Measurements from ENCODE around the gene DHRS2. TPM values are rescaled to one million over a fixed set of nuclear protein-coding genes. Genes with fewer than 3 reads are reported as not detected.

The DHRS2 gene
- total and polyA plus RNA-seq, 2 of the 13 experiments (the other 11 are each of a cell fraction or from before 2014, with no cell fraction given): 1,621 to 3,021 TPM

DNA sequence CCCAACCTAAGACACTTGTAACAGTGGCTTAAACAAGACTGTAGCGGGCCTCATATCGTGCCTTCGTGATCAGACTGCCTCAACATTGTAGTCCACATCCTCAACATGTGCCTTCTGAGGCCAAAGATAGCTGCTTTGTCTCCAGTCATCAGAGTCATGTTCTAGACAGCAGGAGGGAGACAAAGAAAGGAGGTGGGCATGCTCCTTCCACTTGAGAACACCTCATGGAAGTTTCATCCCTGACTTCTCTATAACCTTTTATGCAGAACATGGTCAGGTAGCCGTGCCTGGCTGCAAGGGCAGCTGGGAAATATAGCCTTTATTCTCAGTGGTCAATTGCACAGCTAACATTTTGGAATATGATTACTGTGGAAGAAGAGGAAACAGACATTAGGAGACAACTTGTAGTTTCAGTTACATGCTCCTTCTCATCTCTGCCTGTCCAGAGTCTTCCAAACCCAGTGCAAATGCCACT lies 25.3 kb upstream of the DHRS2 start:
- POLR2A ChIA-PET: interaction anchor here (0.8 to 14.7 kb wide), 23 partner anchors 10 to 604 kb away, joined by 3 to 1105 read pairs (median 5); partner anchors contain the start of genes DCAF11, DHRS2, NGDN and NRL
- FAIRE-seq: no peak
- TF ChIP-seq, protein P1, sequence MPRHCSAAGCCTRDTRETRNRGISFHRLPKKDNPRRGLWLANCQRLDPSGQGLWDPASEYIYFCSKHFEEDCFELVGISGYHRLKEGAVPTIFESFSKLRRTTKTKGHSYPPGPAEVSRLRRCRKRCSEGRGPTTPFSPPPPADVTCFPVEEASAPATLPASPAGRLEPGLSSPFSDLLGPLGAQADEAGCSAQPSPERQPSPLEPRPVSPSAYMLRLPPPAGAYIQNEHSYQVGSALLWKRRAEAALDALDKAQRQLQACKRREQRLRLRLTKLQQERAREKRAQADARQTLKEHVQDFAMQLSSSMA (CRISPR knock-in tag; IDR thresholded peaks at IDR 0.05): 0 out of 2 replicates have a peak, but pooled peaks have one; percentile 39
- TF ChIP-seq RXRB (CRISPR knock-in tag; IDR thresholded peaks at IDR 0.05; ENCODE audit: borderline replicate concordance): no peak
- no peak for TF ChIP-seq MATR3 (CRISPR knock-in tag; IDR thresholded peaks at IDR 0.05)
- no peak for TF ChIP-seq RNF2 (conservative IDR thresholded peaks at IDR 0.05; ENCODE audit: low read depth)
- TF ChIP-seq SRY (CRISPR knock-in tag; IDR thresholded peaks at IDR 0.05): no peak
- TF ChIP-seq, protein P2, sequence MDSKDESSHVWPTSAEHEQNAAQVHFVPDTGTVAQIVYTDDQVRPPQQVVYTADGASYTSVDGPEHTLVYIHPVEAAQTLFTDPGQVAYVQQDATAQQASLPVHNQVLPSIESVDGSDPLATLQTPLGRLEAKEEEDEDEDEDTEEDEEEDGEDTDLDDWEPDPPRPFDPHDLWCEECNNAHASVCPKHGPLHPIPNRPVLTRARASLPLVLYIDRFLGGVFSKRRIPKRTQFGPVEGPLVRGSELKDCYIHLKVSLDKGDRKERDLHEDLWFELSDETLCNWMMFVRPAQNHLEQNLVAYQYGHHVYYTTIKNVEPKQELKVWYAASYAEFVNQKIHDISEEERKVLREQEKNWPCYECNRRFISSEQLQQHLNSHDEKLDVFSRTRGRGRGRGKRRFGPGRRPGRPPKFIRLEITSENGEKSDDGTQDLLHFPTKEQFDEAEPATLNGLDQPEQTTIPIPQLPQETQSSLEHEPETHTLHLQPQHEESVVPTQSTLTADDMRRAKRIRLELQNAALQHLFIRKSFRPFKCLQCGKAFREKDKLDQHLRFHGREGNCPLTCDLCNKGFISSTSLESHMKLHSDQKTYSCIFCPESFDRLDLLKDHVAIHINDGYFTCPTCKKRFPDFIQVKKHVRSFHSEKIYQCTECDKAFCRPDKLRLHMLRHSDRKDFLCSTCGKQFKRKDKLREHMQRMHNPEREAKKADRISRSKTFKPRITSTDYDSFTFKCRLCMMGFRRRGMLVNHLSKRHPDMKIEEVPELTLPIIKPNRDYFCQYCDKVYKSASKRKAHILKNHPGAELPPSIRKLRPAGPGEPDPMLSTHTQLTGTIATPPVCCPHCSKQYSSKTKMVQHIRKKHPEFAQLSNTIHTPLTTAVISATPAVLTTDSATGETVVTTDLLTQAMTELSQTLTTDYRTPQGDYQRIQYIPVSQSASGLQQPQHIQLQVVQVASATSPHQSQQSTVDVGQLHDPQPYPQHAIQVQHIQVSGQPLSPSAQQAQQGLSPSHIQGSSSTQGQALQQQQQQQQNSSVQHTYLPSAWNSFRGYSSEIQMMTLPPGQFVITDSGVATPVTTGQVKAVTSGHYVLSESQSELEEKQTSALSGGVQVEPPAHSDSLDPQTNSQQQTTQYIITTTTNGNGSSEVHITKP (CRISPR knock-in tag; IDR thresholded peaks at IDR 0.05; ENCODE audit: low read depth): peak; percentile 10; the same call in 1 of the 2 replicates
- TF ChIP-seq BRD4 (CRISPR knock-in tag; IDR thresholded peaks at IDR 0.05): peak; percentile 43; the same call in 1 of the 2 replicates
- TF ChIP-seq, protein P3, sequence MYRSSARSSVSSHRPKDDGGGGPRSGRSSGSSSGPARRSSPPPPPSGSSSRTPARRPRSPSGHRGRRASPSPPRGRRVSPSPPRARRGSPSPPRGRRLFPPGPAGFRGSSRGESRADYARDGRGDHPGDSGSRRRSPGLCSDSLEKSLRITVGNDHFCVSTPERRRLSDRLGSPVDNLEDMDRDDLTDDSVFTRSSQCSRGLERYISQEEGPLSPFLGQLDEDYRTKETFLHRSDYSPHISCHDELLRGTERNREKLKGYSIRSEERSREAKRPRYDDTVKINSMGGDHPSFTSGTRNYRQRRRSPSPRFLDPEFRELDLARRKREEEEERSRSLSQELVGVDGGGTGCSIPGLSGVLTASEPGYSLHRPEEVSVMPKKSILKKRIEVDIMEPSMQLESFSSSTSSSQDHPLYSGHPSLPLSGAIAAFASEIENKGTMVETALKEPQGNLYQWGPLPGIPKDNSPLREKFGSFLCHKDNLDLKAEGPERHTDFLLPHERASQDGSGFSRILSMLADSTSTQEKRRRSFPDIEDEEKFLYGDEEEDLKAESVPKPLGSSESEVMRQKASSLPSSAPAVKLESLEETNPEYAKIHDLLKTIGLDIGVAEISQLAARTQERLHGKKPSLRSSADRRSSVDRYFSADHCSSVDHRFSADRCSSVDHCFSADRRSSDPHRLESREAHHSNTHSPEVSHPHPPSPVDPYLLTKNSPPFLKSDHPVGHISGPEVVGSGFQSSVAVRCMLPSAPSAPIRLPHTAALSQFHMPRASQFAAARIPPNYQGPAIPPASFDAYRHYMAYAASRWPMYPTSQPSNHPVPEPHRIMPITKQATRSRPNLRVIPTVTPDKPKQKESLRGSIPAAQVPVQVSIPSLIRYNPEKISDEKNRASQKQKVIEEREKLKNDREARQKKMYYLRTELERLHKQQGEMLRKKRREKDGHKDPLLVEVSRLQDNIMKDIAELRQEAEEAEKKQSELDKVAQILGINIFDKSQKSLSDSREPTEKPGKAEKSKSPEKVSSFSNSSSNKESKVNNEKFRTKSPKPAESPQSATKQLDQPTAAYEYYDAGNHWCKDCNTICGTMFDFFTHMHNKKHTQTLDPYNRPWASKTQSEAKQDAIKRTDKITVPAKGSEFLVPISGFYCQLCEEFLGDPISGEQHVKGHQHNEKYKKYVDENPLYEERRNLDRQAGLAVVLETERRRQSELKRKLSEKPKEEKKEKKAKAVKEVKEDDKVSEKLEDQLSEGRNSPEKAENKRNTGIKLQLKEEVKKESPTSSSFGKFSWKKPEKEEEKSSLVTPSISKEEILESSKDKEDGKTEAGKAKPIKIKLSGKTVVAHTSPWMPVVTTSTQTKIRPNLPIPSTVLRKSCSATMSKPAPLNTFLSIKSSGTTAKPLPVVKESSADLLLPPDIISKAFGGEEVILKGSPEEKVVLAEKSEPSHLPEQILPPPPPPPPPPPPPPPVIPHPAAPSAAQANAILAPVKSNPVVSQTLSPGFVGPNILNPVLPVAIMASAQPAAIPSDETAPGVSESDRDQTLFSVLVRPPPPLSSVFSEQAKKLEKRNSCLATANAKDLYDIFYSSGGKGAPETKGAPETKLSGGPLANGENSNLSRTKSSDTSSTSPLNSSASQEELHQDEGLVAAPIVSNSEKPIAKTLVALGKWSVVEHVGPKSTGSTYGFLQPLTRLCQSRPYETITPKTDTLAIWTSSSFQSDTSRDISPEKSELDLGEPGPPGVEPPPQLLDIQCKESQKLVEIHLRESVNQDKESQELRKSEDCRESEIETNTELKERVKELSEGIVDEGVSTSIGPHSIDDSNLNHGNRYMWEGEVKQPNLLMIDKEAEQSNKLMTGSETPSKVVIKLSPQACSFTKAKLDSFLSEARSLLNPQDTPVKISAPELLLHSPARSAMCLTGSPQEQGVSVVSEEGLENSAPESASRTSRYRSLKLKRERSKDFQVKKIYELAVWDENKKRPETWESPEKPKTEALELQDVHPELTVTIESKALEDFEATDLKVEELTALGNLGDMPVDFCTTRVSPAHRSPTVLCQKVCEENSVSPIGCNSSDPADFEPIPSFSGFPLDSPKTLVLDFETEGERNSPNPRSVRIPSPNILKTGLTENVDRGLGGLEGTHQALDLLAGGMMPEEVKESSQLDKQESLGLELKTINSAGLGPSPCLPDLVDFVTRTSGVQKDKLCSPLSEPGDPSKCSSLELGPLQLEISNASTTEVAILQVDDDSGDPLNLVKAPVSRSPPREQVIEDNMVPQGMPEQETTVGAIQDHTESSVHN (CRISPR knock-in tag; IDR thresholded peaks at IDR 0.05): 0 out of 2 replicates have a peak, but pooled peaks have one; percentile 73
- TF ChIP-seq KDM4B (CRISPR knock-in tag; IDR thresholded peaks at IDR 0.05): 0 out of 2 replicates have a peak, but pooled peaks have one; percentile 21
- TF ChIP-seq ZNF749 (CRISPR knock-in tag; IDR thresholded peaks at IDR 0.05; ENCODE audit: borderline replicate concordance): 0 out of 2 replicates have a peak, but pooled peaks have one; percentile 6
- TF ChIP-seq POLR2G (IDR thresholded peaks at IDR 0.05; ENCODE audit: low read depth, low read length): no peak

More for the DNA sequence above, 25.3 kb upstream of the DHRS2 start:
- Histone ChIP-seq H3K27ac (ENCODE audit: extremely low read length, insufficient read depth, low read length) (peak overlapping the region; percentile 89), H3K4me2 (ENCODE audit: low read depth, low read length) (peak overlapping the region; percentile 86), H3K4me3 (replicated peaks in 1 of 3; ENCODE audit: insufficient read depth in 1 of 3, low read depth in 2 of 3, low read length in 3 of 3) (no peak overlapping the region; a peak in 1 of 6 replicates), H3K9me3 (ENCODE audit: low read length) (no peaks in the 10 kb centered on the region), H3K9ac (ENCODE audit: insufficient read depth, low read depth, low read length) (peak overlapping the region; percentile 54), H4K20me1 (ENCODE audit: insufficient read depth, low read length) (no peaks in the 10 kb centered on the region), H3K4me1 (ENCODE audit: insufficient read depth, low read length) (peaks cover 100% of the 10 kb centered on the region), H2AFZ (ENCODE audit: low read length) (peak overlapping the region; percentile 3), H3K27me3 (ENCODE audit: control insufficient read depth in 1 of 2, insufficient read depth in 2 of 2, low read length in 2 of 2) (no peaks in the 10 kb centered on the region), H3K79me2 (ENCODE audit: insufficient read depth, low read length) (no peaks in the 10 kb centered on the region), H3K36me3 (replicated peaks in 1 of 2; ENCODE audit: control insufficient read depth in 1 of 2, insufficient read depth in 2 of 2, low read length in 2 of 2) (no peaks in the 10 kb centered on the region)
- DNase-seq (ENCODE audit: low spot score) (no peak), ATAC-seq (no peak)
- in situ Hi-C loops (cut with HindIII; ENCODE audit: extremely low pct_ligation_motif_present, low pct_unique_long_range_greater_than_20kb) (no loop called here), intact Hi-C loops (cut with micrococcal nuclease; ENCODE audit: unreplicated experiment) (loop anchor here (1.0 to 5.0 kb wide), 3 partner anchors 9 to 481 kb away; partner anchors contain the start of gene PCK2)
- no TSS peak for BruUV-seq (replicated peaks)
- CTCF ChIA-PET (ENCODE audit: low intra/inter-chr PET ratio, low total read pairs): interaction anchor here (2.4 kb wide), 1 partner anchor 21 kb away, joined by 8 read pairs; no protein-coding TSS in a partner anchor
- 59% methylated on average over 4 of the region's 4 CpGs for WGBS (ENCODE audit: low lambda C conversion rate)

Measured in HepG2 (cell line).